G401.6 (cell line): ENCODE results near the gene AREG.
"Not testable (repeated sequence)": the region's sequence is repeated elsewhere in the genome, so short reads cannot be mapped to it uniquely, and the experiment has no call there.

Experiments
- FAIRE-seq: peaks from 2 replicates; lab custom pipeline; 2012; peaks lifted over from hg19 to GRCh38; lab: Jason Lieb, UNC

Gene AREG

DNA sequence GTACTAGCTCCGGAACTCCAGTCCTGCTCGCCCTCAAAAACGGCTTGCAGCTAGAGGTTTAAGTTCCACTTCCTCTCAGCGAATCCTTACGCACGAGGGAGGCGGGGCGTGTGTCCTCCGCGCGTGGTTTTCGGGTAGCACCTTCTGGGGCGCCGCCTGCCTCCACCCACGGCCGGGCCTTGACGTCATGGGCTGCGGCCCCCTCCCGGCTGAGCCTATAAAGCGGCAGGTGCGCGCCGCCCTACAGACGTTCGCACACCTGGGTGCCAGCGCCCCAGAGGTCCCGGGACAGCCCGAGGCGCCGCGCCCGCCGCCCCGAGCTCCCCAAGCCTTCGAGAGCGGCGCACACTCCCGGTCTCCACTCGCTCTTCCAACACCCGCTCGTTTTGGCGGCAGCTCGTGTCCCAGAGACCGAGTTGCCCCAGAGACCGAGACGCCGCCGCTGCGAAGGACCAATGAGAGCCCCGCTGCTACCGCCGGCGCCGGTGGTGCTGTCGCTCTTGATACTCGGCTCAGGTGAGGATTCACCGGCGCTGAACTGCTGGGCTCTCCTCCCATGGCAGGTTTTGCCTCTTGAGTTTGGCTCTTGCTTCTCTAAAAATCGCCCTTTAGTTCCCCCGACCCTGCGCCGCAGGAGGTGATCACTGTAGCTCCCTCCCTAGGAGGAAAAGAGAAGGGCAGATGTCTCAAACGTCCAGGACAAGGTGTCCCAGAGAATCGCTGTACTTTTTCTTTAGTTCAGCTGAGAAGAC, at the start of gene AREG:
AREG (plus strand) TSS at position 246 of the 752 bp plus-strand sequence; CDS start at position 456, 210 bp downstream.
- FAIRE-seq: no peak

- no peak for FAIRE-seq
These were observed 49.3 kb upstream of the AREG start for GRCh38 chr4:74395633-74396032.

- FAIRE-seq: no peak
These were observed 47.0 kb upstream of the AREG start for GRCh38 chr4:74397748-74398426.

DNA sequence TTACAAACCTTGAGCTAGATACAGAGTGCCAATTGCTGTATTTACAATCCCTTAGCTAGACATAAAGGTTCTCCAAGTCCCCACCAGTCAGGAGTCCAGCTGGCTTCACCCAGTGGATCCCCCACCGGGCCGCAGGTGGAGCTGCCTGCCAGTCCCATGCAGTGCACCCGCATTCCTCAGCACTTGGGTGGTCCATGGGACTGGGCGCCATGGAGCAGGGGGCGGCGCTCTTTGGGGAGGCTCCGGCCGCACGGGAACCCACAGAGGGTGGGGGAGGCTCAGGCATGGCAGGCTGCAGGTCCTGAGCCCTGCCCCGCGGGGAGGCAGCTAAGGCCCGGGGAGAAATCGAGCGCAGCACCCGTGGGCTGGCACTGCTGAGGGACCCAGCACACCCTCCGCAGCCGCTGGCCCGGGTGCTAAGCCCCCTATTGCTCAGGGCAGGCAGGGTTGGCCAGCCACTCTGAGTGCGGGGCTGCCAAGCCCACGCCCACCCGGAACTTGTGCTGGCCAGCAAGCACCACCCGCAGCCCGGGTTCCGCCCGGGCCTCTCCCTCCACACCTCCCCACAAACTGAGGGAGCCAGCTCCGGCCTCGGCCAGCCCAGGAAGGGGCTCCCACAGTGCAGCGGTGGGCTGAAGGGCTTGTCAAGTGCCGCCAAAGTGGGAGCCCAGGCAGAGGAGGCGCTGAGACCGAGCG, 45.9 kb upstream of the AREG start:
- FAIRE-seq: not testable (repeated sequence)

DNA sequence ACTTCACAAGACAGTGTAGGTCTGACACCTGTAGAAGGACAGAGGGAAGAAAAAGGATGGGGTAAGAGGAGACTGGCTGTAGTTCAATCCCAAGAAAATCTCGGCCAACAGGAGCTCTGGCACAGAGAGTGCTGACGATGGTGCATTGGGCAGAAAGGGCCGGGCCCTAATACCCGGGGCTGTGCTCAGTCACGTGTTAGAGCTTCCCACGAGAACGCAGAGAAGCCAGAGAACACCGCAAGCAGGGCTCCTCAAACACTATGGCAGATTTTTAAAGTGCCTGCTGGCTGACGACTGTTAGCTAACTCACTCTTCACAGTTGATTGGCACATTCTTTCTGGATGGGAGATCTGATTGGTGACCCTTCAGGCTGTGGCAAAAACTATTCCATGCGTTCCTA, 44.5 kb upstream of the AREG start:
- no peak for FAIRE-seq

DNA sequence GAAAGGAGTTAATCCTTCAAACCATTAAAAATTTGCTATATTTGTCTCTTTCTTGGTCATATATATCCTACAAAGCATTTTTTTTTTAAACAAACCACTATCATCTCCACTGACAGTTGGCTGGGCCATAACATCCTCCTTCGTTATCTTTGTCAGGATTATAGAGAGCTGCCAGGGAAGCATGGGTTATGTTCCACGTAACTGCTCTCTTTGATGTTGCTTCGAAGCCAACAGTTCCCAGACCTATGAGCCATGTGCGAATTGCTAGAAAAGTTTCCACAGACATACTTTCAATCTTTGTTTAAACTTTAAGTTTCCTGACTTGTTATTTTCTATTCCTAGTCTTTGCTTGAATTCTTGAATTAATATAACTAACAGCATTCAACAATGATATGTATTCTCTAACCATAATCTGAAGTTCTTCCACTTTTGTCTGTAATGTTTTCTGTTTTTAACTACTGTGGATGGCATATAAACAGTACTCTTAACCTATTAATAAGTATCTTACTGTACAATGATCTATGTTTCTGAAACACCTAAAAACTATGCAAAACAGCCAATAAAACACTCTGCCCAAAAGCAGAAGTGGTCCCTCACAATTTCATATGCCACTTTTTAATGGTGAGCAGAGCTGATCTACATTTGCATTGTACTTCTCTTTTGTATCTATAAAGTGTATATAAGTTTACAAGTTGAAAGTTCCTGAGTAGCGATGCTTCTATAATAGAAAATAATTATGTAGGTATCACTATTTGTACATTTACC, 42.1 kb upstream of the AREG start:
- no peak for FAIRE-seq

DNA sequence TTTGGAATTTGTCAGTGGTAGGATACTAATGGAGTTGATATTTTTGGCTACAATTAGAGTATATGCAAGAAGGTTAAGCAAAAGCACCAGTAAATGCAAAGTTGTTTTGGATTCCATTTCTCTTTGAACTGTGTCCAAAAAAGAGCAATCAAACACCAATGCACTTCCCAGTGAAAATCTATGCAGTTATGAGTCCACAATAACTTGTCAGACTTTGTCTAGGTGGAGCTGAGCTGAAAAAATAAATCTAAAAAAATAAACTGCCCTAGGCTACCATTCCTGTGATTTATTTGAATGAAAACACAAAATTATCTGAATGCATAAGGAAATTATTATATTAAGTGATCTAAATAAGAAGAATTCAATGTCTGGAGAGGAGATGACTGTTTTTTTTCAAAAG, 37.0 kb upstream of the AREG start:
- FAIRE-seq: no peak

- no peak for FAIRE-seq
These were observed 36.3 kb upstream of the AREG start for GRCh38 chr4:74408639-74409038.

DNA sequence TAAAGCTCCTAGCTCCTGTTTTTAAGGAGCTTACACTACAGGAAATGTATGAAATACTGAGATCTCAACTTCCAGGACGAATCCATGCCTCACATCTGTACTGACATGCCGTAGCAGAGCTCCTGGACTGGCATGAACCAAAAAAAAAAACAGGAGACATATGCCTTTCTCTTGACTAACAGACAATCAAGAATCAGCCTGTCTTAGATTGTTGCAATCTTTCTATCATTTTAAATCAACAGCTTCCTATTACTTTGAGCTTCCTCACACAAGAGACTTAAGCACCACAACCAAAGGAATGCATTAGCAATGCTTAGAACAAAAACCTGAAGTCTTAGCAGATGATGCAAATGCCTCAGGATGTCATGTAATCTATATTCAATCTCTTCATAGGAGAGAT, 34.7 kb upstream of the AREG start:
- no peak for FAIRE-seq

- no peak for FAIRE-seq
These were observed 32.7 kb upstream of the AREG start for GRCh38 chr4:74412225-74412624.

- FAIRE-seq: no peak
These were observed 31.7 kb upstream of the AREG start for GRCh38 chr4:74413265-74413664.

GRCh38 chr4:74414149-74414809, 30.7 kb upstream of the AREG start:
- FAIRE-seq: no peak

DNA sequence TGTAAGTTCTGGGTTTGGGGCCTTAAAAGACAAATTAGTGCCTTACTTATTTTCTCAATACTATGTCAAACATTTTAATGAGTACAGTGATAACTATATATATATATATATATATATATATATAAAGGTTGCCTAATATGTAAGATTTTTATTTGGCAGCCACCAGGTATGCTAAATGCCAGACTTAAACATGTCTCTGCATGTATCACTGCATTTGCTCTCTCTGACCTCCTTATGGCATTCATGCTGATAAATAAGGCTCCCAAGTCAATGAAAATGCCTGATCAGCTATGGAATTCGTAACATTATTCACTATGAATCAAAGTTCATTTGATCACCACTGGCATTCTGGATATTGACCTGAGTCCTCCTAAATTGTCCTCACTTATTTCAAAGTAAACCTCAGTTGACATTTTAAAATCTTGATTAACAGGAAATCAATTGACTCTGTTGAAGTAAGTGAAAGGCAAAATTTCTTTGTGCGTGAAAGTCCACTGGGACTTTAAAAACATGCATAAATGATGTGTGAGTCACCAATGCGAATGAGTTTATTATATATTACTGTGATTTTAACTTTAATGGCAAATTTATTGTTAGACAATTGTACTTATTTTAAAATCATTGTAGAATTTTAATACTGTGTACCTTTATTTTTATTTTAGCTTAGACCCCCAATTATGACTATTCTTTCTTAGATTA, 29.2 kb upstream of the AREG start:
- FAIRE-seq: no peak

DNA sequence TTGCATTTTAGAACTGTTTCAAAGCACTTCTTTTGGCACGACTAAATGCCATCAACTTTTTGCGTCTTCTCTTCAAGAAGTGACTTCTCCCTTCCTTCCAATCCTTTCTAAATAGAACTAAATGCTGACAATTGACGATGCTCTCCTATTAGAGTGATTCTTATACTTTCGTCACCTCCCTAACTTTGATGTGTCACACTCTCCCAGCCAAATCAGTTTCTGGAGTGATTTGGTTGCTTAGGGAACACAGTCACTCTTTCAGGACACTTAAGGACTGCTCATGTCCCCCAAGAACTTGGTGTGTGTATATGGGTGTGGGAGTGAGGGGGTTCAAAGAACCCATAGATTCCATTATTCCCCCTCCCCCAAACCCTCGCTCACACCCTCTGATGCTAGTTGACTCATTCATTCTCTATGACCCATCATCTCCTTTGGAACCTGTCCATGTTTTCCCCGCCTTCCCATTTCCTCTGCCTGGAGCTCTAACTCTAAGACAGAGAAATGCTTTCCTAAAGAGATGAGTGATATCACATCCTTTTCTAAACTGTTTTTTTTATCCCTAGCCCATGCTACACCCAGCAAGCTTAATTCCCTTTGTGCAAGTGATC, 26.8 kb upstream of the AREG start:
- no peak for FAIRE-seq

- FAIRE-seq: no peak
These were observed 24.1 kb upstream of the AREG start for GRCh38 chr4:74420863-74421262.

- FAIRE-seq: no peak
These were observed 21.8 kb upstream of the AREG start for GRCh38 chr4:74423104-74423503.

DNA sequence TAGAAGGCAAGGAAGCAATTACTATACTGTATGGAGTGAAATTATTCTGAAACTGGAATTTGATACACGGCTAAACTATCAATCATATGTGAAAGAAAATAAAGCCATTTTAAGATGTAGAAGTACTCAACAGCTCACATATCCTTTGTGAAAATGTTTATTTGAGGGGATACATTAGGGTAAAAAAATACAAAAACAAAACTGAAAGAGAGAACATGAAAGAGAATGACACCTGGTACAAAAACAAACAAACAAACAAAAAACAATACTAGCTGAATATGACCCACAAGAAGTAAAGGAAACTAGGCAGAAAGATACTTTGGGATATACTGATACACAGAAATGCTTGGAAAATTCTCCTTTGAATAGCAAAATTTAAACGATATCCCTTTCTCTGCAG, 20.8 kb upstream of the AREG start:
- no peak for FAIRE-seq

DNA sequence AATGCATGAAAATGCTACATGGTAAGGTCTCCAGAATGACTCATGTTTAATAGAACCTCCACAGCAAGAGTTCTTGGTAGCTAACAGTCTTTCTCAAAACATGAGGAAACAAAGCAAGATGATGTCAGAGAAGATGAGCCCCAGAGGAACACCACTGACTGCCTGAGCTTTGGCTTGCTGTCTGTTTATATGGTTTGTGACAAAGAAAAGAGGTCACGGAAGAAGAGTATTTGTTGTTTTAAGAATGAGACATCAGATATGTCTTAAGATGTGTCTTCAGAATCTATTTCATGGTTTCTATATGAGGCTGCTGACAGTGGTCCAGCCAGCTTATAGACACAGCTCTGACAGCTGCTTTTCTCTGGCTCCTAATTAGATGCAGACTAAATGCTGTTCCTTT, 18.8 kb upstream of the AREG start:
- no peak for FAIRE-seq

- FAIRE-seq: no peak
These were observed 16.7 kb upstream of the AREG start for GRCh38 chr4:74428276-74428675.

GRCh38 chr4:74431113-74431826, 13.7 kb upstream of the AREG start:
- FAIRE-seq: no peak
